Lung microvascular endothelial cell (primary cell): ENCODE measurements around the gene SERPINB5. TPM values are rescaled to one million over a fixed set of nuclear protein-coding genes. Genes with fewer than 3 reads are reported as not detected.
A peak's percentile ranks its signal among the peaks of the same experiment; 100 is the strongest.
"Not testable (repeated sequence)": the region's sequence is repeated elsewhere in the genome, so short reads cannot be mapped to it uniquely, and the experiment has no call there.

Source experiments
- DNase-seq, 2 donors: peaks; one replicate each; pipeline versions ENCODE4 v3.0.0 to v3.0.0-alpha.2; 2010; ENCODE audit warnings: low read depth in 2 of 2
- total RNA-seq: library from RNA; depleted of rRNA; stranded (reverse); fragments of >200 nt; gene quantifications from 2 replicates; pipeline ENCODE4 v1.2.1, GENCODE V29; 2014

The SERPINB5 gene
- 0.22 TPM in 1 of 2 replicates, not detected in the other for total RNA-seq

- DNase-seq: no peak
Observed at GRCh38 chr18:63476668-63477067, at the start of gene SERPINB5. Gene SERPINB5, plus strand, starts transcription at chr18:63476958. Its CDS starts 7,471 bp downstream, at chr18:63484429.

GRCh38 chr18:63427558-63427957 is 49.2 kb upstream of the SERPINB5 start:
- DNase-seq: peak in 1 of 2 donors; percentile 19

GRCh38 chr18:63430526-63430925 is 46.2 kb upstream of the SERPINB5 start:
- no peak for DNase-seq

GRCh38 chr18:63431180-63431579 is 45.6 kb upstream of the SERPINB5 start:
- DNase-seq: no peak

- DNase-seq: no peak
Observed at GRCh38 chr18:63433334-63433866, 43.4 kb upstream of the SERPINB5 start.

- DNase-seq: no peak
Observed at GRCh38 chr18:63438181-63438580, 38.6 kb upstream of the SERPINB5 start.

- peak; percentile 73 to 77 for DNase-seq
Observed at GRCh38 chr18:63439334-63439733, 37.4 kb upstream of the SERPINB5 start.

- no peak for DNase-seq
Observed at GRCh38 chr18:63440219-63440618, 36.5 kb upstream of the SERPINB5 start.

- DNase-seq: no peak
Observed at GRCh38 chr18:63440881-63441280, 35.9 kb upstream of the SERPINB5 start.

GRCh38 chr18:63443829-63444228 is 32.9 kb upstream of the SERPINB5 start:
- no peak for DNase-seq

GRCh38 chr18:63444580-63444979 is 32.2 kb upstream of the SERPINB5 start:
- peak in 1 of 2 donors; percentile 54 for DNase-seq

- DNase-seq: no peak
Observed at GRCh38 chr18:63445037-63445436, 31.7 kb upstream of the SERPINB5 start.

GRCh38 chr18:63446266-63446665 is 30.5 kb upstream of the SERPINB5 start:
- no peak for DNase-seq

GRCh38 chr18:63447066-63447465 is 29.7 kb upstream of the SERPINB5 start:
- no peak for DNase-seq

- DNase-seq: no peak
Observed at GRCh38 chr18:63449426-63449825, 27.3 kb upstream of the SERPINB5 start.

- DNase-seq: no peak
Observed at GRCh38 chr18:63451799-63452660, 24.7 kb upstream of the SERPINB5 start.

GRCh38 chr18:63452751-63453150 is 24.0 kb upstream of the SERPINB5 start:
- DNase-seq: not testable (repeated sequence)

GRCh38 chr18:63454497-63454896 is 22.3 kb upstream of the SERPINB5 start:
- no peak for DNase-seq

GRCh38 chr18:63457977-63458376 is 18.8 kb upstream of the SERPINB5 start:
- DNase-seq: no peak

GRCh38 chr18:63460414-63460813 is 16.3 kb upstream of the SERPINB5 start:
- DNase-seq: no peak

GRCh38 chr18:63464434-63464833 is 12.3 kb upstream of the SERPINB5 start:
- no peak for DNase-seq

- no peak for DNase-seq
Observed at GRCh38 chr18:63465059-63465458, 11.7 kb upstream of the SERPINB5 start.

GRCh38 chr18:63467699-63468098 is 9.1 kb upstream of the SERPINB5 start:
- no peak for DNase-seq
